ENCODE measurements around the gene SLC23A1.

GRCh38 chr5:139376364-139376763 lies 6.7 kb downstream of the SLC23A1 start:
- TF ChIP-seq CTCF (IDR thresholded peaks at IDR 0.05): no peak
- no peak for TF ChIP-seq POLR2A (IDR thresholded peaks at IDR 0.05)
